K562 (cell line): Measurements from ENCODE around the gene LTB4R2. TPM values are rescaled to one million over a fixed set of nuclear protein-coding genes. Genes with fewer than 3 reads are reported as not detected.

Source experiments
- ATAC-seq: fragments of 200-7000 bp; cut with Tn5 transposase; 3 replicates; pipeline ENCODE4 v1.9.1; 2020; ENCODE audit warnings: moderate library complexity
- BruUV-seq: library from RNA; stranded (reverse); fragments of 400-500 nt; replicated peaks from 2 replicates; lab custom pipeline; 2021; lab: Mats Ljungman, UMichigan
- CTCF ChIA-PET: fragments of 300-600 bp; formaldehyde crosslinking; extraction: SDS; loops from one replicate; lab custom pipeline; 2021; ENCODE audit warnings: low intra/inter-chr PET ratio; lab: Yijun Ruan, JAX
- POLR2A ChIA-PET: fragments of 300-600, 350-650 bp; sonication (Branson Sonifier 250); formaldehyde crosslinking; extraction: SDS; loops from one replicate; lab custom pipeline; 2021; ENCODE audit warnings: antibody characterized with exemption, inconsistent platforms; lab: Yijun Ruan, JAX
- DNase-seq, 4 experiments: peaks; one replicate each; pipeline versions ENCODE4 v3.0.0 to v3.0.0-alpha.2; 2011 to 2018; ENCODE audit warnings: low spot score in 3 of 4, mixed read lengths in 3 of 4; ENCODE audit errors: extremely low read depth in 1 of 4
- FAIRE-seq: peaks from 2 replicates; lab custom pipeline; 2011; peaks lifted over from hg19 to GRCh38; lab: Jason Lieb, UNC
- H2AFZ ChIP-seq: 2 replicates; pipeline ENCODE4 v1.6.0; 2011; ENCODE audit warnings: low read depth, low read length, control low read depth, inconsistent platforms
- H3K27ac ChIP-seq: fragments of 200-600 bp; 3 replicates; pipeline ENCODE4 v1.8.0; 2011; ENCODE audit warnings: low read depth, mild to moderate bottlenecking, control low read depth, inconsistent platforms, low read length, moderate library complexity, mixed read lengths; ENCODE audit errors: extremely low read depth
- H3K27me3 ChIP-seq, 2 experiments: fragments of 300-600 bp in 1 of 2; 2 replicates in 1 of 2; 3 replicates in 1 of 2; pipeline versions ENCODE4 v1.6.0 to v1.8.0; 2011; ENCODE audit warnings: inconsistent platforms in 2 of 2, low read length in 2 of 2, mild to moderate bottlenecking in 1 of 2, mixed read lengths in 1 of 2, moderate library complexity in 1 of 2; ENCODE audit not compliant: control insufficient read depth in 2 of 2, insufficient read depth in 2 of 2
- H3K36me3 ChIP-seq: fragments of 300-600 bp; 3 replicates; pipeline ENCODE4 v1.8.0; 2011; ENCODE audit warnings: mild to moderate bottlenecking, low read length, inconsistent platforms; ENCODE audit not compliant: control insufficient read depth, insufficient read depth
- H3K4me1 ChIP-seq, 2 experiments: fragments of 200-600 bp in 1 of 2; replicated peaks in 1 of 2; 2 replicates in 1 of 2; 3 replicates in 1 of 2; pipeline versions ENCODE4 v1.5.1 to v1.8.0; 2011; ENCODE audit warnings: inconsistent platforms in 2 of 2, low read length in 2 of 2, mild to moderate bottlenecking in 1 of 2, mixed read lengths in 1 of 2, moderate library complexity in 1 of 2; ENCODE audit not compliant: control insufficient read depth in 2 of 2, insufficient read depth in 2 of 2
- H3K4me2 ChIP-seq: 2 replicates; pipeline ENCODE4 v1.6.1; 2011; ENCODE audit warnings: low read length, control low read depth, inconsistent platforms, mixed read lengths; ENCODE audit not compliant: insufficient read depth
- H3K4me3 ChIP-seq: fragments of 200-600 bp; sonication (generic), shearing (Covaris generic); 2 replicates; pipeline ENCODE4 v1.5.1; 2016; ENCODE audit warnings: control low read depth, inconsistent platforms
- H3K79me2 ChIP-seq: fragments of 200-600 bp; 3 replicates; pipeline ENCODE4 v1.8.0; 2011; ENCODE audit warnings: low read length, inconsistent platforms; ENCODE audit not compliant: control insufficient read depth, insufficient read depth
- H3K9ac ChIP-seq, 2 experiments: 2 replicates each; pipeline versions ENCODE4 v1.6.0 to v1.6.1; 2011; ENCODE audit warnings: low read depth in 2 of 2, low read length in 2 of 2, control low read depth in 1 of 2, inconsistent platforms in 1 of 2, mild to moderate bottlenecking in 1 of 2, mixed read lengths in 1 of 2; ENCODE audit not compliant: insufficient read depth in 1 of 2
- H3K9me1 ChIP-seq: one replicate; pipeline ENCODE4 v1.6.0; 2011; ENCODE audit warnings: inconsistent platforms, mild to moderate bottlenecking, low read length, moderate library complexity; ENCODE audit not compliant: control insufficient read depth, insufficient read depth
- H3K9me3 ChIP-seq: replicated peaks from 2 replicates; pipeline ENCODE4 v1.5.1; 2011; ENCODE audit warnings: low read depth, low read length, inconsistent platforms; ENCODE audit not compliant: control insufficient read depth, insufficient read depth
- H4K20me1 ChIP-seq: replicated peaks from 2 replicates; pipeline ENCODE4 v1.6.1; 2011; ENCODE audit warnings: low read length, inconsistent platforms, mixed read lengths; ENCODE audit not compliant: control insufficient read depth, insufficient read depth
- ELF2 ChIP-seq: fragments of 250-450 bp; sonication (Bioruptor Pico); IDR thresholded peaks from 2 replicates; pipeline ENCODE4 v1.5.0; 2021; ENCODE audit warnings: mild to moderate bottlenecking
- JUN ChIP-seq, 2 experiments: sonication (generic) in 1 of 2; formaldehyde crosslinking in 1 of 2; IDR thresholded peaks; 2 replicates each; pipeline versions ENCODE4 v1.6.1 to v1.8.0; 2012 to 2022; ENCODE audit warnings: borderline replicate concordance in 2 of 2, mild to moderate bottlenecking in 2 of 2, improper control_type of control experiment in 1 of 2, low read depth in 1 of 2, low read length in 1 of 2, missing genetic modification reagents in 1 of 2
- PCBP1 ChIP-seq: fragments of 200-400 bp; formaldehyde crosslinking; IDR thresholded peaks from 2 replicates; pipeline ENCODE4 v1.6.1; 2018; ENCODE audit warnings: mild to moderate bottlenecking, low read depth, low read length; ENCODE audit not compliant: poor library complexity, severe bottlenecking
- SUPT5H ChIP-seq: fragments of 450-650 bp; IDR thresholded peaks from 2 replicates; pipeline ENCODE4 v1.6.1; 2016
- ZNF184 ChIP-seq: sonication (generic); formaldehyde crosslinking; IDR thresholded peaks from 2 replicates; pipeline ENCODE4 v1.5.0; 2020; ENCODE audit warnings: missing genetic modification reagents
- WGBS: fragments of 100-300 bp; shearing (Covaris generic); methylation state at CpG from one replicate; pipeline ENCODE4 v1.1.6; 2016; ENCODE audit warnings: low coverage, mixed read lengths; ENCODE audit not compliant: insufficient coverage; ENCODE audit errors: missing lambda C conversion rate; 5-methylcytosine and 5-hydroxymethylcytosine counted together
- in situ Hi-C: fragments of 300-500 bp; cut with MboI; formaldehyde crosslinking; loops from 4 replicates; pipeline ENCODE4 v1.15.0; 2018; ENCODE audit warnings: inconsistent platforms, mixed read lengths
- intact Hi-C: fragments of 100-400 bp; cut with micrococcal nuclease; formaldehyde crosslinking; loops from 2 replicates; pipeline ENCODE4 v1.14.2; 2022
- polyA plus RNA-seq, 8 experiments: library from polyadenylated mRNA; depleted of rRNA in 4 of 8; stranded (reverse) in 5 of 8; unstranded in 3 of 8; fragments of >200 nt; fragmentation: Nextera tagmentation in 2 of 8; fragmentation: Illumina TruSeq in 1 of 8; extraction: Ambion mirVana in 2 of 8; extraction: Trizol in 1 of 8; gene quantifications; 2 replicates each; pipeline versions ENCODE4 v1.2.1 to v1.2.3, GENCODE V29; 2011 to 2014; ENCODE audit warnings: inconsistent platforms in 1 of 8, missing spikeins in 1 of 8
- total RNA-seq, 7 experiments: library from RNA; depleted of rRNA in 6 of 7; stranded (reverse); fragments of >200 nt in 6 of 7; fragmentation: Illumina TruSeq in 2 of 7; extraction: Trizol in 2 of 7; gene quantifications; 2 replicates each; pipeline versions ENCODE4 v1.2.1 to v1.2.3, GENCODE V29; 2011 to 2021; ENCODE audit warnings: low replicate concordance in 1 of 7

LTB4R2 gene
- total and polyA plus RNA-seq, 9 of the 15 experiments (the other 6 are each of a cell fraction or from before 2014, with no cell fraction given) = 0.03 to 11.6 (median 2.8) TPM; not detected in 1

GRCh38 chr14:24307156-24307574, 2.8 kb upstream of the LTB4R2 start:
- Histone ChIP-seq H3K27me3 (no peaks in the 10 kb centered on the region), H3K36me3 (peaks cover 77% of the 10 kb centered on the region; the same call in 2 of the 3 replicates), H2AFZ (no peak overlapping the region), H4K20me1 (no peaks in the 10 kb centered on the region), H3K4me2 (no peak overlapping the region), H3K9me1 (no peaks in the 10 kb centered on the region), H3K27ac (no peak overlapping the region), H3K79me2 (no peaks in the 10 kb centered on the region), H3K4me3 (no peak overlapping the region), H3K4me1 (peaks cover 0 to 4% of the 10 kb centered on the region in 2 experiments; a peak in 2 of 5 replicates), H3K9me3 (no peaks in the 10 kb centered on the region), H3K9ac (0 out of 4 replicates have a peak overlapping the region, but pooled peaks of 1 of the 2 experiments have one; percentile 7)
- 74% methylated on average over 3 of the region's 11 CpGs for WGBS
- FAIRE-seq (no peak), DNase-seq (no peak), ATAC-seq (no peak)
- TSS peak; percentile 26 for BruUV-seq
- ChIA-PET CTCF (interaction anchor here (0.5 kb wide), 1 partner anchor 57 kb away, joined by 6 read pairs; no protein-coding TSS in a partner anchor), POLR2A (interaction anchor here (0.5 to 1.8 kb wide), 7 partner anchors 8 to 193 kb away, joined by 3 to 6 read pairs (median 3); partner anchors contain the start of gene TINF2)
- intact Hi-C loops = no loop called here
- in situ Hi-C loops = no loop called here
- no peak for TF ChIP-seq ELF2 (CRISPR knock-in tag)
- no peak for TF ChIP-seq ZNF184
- 0 out of 2 replicates have a peak, but pooled peaks have one; percentile 16 for TF ChIP-seq SUPT5H
- no peak for TF ChIP-seq JUN (IDR thresholded peaks at IDR 0.05; ENCODE audit: borderline replicate concordance, low read depth, low read length)
- TF ChIP-seq JUN (CRISPR knock-in tag; IDR thresholded peaks at IDR 0.05; ENCODE audit: borderline replicate concordance) = no peak
- TF ChIP-seq PCBP1 = no peak
